Neural cell (in vitro differentiated cells): ENCODE results near the gene CDCP1. TPM values are rescaled to one million over a fixed set of nuclear protein-coding genes. Genes with fewer than 3 reads are reported as not detected.

Source experiments
- H2AFZ ChIP-seq: fragments of 200-600, 300-800 bp; sonication (generic), shearing (Covaris generic); 2 replicates; pipeline ENCODE4 v1.6.0; 2014; ENCODE audit warnings: low read depth, mild to moderate bottlenecking, antibody characterized with exemption, low read length, moderate library complexity
- H3F3A ChIP-seq: fragments of 200-600 bp; shearing (Covaris generic); 2 replicates; pipeline ENCODE4 v1.6.1; 2016; ENCODE audit warnings: mild to moderate bottlenecking, moderate library complexity, mixed read lengths, antibody characterized with exemption, low read length; ENCODE audit not compliant: insufficient read depth, poor library complexity, severe bottlenecking
- H3K27ac ChIP-seq: fragments of 200-600, 300-800 bp; sonication (generic), shearing (Covaris generic); 2 replicates; pipeline ENCODE4 v1.5.1; 2014; ENCODE audit warnings: mild to moderate bottlenecking, low read length, moderate library complexity
- H3K27me3 ChIP-seq: fragments of 300-800, 200-600 bp; sonication (generic), shearing (Covaris generic); 2 replicates; pipeline ENCODE4 v1.6.0; 2014; ENCODE audit warnings: mild to moderate bottlenecking, low read depth, low read length, moderate library complexity; ENCODE audit not compliant: insufficient read depth
- H3K36me3 ChIP-seq: fragments of 300-800, 200-600 bp; sonication (generic), shearing (Covaris generic); 2 replicates; pipeline ENCODE4 v1.5.1; 2014; ENCODE audit warnings: mild to moderate bottlenecking, antibody characterized with exemption, low read length, moderate library complexity; ENCODE audit not compliant: insufficient read depth
- H3K4me2 ChIP-seq: fragments of 300-800, 200-600 bp; sonication (generic), shearing (Covaris generic); 2 replicates; pipeline ENCODE4 v1.6.0; 2014; ENCODE audit warnings: mild to moderate bottlenecking, low read length
- H3K4me3 ChIP-seq: fragments of 300-800, 200-600 bp; sonication (generic), shearing (Covaris generic); 2 replicates; pipeline ENCODE4 v1.5.1; 2014; ENCODE audit warnings: mild to moderate bottlenecking, low read length, moderate library complexity
- H3K79me2 ChIP-seq: fragments of 200-600 bp; shearing (Covaris generic); replicated peaks from 2 replicates; pipeline ENCODE4 v1.6.0; 2014; ENCODE audit warnings: mild to moderate bottlenecking, low read length, moderate library complexity; ENCODE audit not compliant: insufficient read depth
- H3K9ac ChIP-seq: fragments of 300-800, 200-600 bp; sonication (generic), shearing (Covaris generic); 2 replicates; pipeline ENCODE4 v1.6.1; 2016; ENCODE audit warnings: mild to moderate bottlenecking, low read length, mixed read lengths
- H3K9me2 ChIP-seq: fragments of 200-600 bp; shearing (Covaris generic); 2 replicates; pipeline ENCODE4 v1.6.1; 2016; ENCODE audit warnings: mild to moderate bottlenecking, low read length, mixed read lengths; ENCODE audit not compliant: insufficient read depth
- H3K9me3 ChIP-seq: fragments of 200-600, 300-800 bp; sonication (generic), shearing (Covaris generic); 2 replicates; pipeline ENCODE4 v1.6.1; 2016; ENCODE audit warnings: mild to moderate bottlenecking, mixed run types, low read length, moderate library complexity, mixed read lengths
- H4K20me1 ChIP-seq: fragments of 200-600 bp; shearing (Covaris generic); 2 replicates; pipeline ENCODE4 v1.6.1; 2016; ENCODE audit warnings: mild to moderate bottlenecking, mixed run types; ENCODE audit not compliant: insufficient read depth
- EP300 ChIP-seq: fragments of 450-650 bp; conservative IDR thresholded peaks from 2 replicates; pipeline ENCODE4 v1.6.1; 2014; ENCODE audit warnings: antibody characterized with exemption, mild to moderate bottlenecking, moderate library complexity; ENCODE audit not compliant: poor library complexity, severe bottlenecking
- EZH2 ChIP-seq: fragments of 200-600, 300-800 bp; shearing (Covaris generic), sonication (generic); IDR thresholded peaks from 2 replicates; pipeline ENCODE4 v1.6.1; 2014; ENCODE audit warnings: antibody characterized with exemption, low read length, borderline replicate concordance, mild to moderate bottlenecking; ENCODE audit not compliant: insufficient read depth, poor library complexity, severe bottlenecking
- MXI1 ChIP-seq: fragments of 450-650 bp; conservative IDR thresholded peaks from 2 replicates; pipeline ENCODE4 v1.6.1; 2014; ENCODE audit warnings: antibody characterized with exemption, mild to moderate bottlenecking; ENCODE audit not compliant: poor library complexity, severe bottlenecking
- POLR2AphosphoS5 ChIP-seq: IDR thresholded peaks from 2 replicates; pipeline ENCODE4 v1.6.1; 2012
- RAD21 ChIP-seq: fragments of 450-650 bp; conservative IDR thresholded peaks from 2 replicates; pipeline ENCODE4 v1.6.1; 2014; ENCODE audit warnings: antibody characterized with exemption, mild to moderate bottlenecking, moderate library complexity
- SMC3 ChIP-seq: fragments of 450-650 bp; conservative IDR thresholded peaks from 2 replicates; pipeline ENCODE4 v1.6.1; 2014; ENCODE audit warnings: antibody characterized with exemption, mild to moderate bottlenecking, moderate library complexity; ENCODE audit not compliant: poor library complexity
- TAF1 ChIP-seq: IDR thresholded peaks from 2 replicates; pipeline ENCODE4 v1.6.1; 2012; ENCODE audit warnings: low read depth
- polyA plus RNA-seq: library from polyadenylated mRNA; depleted of rRNA; stranded (reverse); fragments of >200 nt; gene quantifications from 2 replicates; pipeline ENCODE4 v1.2.3, GENCODE V29; 2014
- TF ChIP-seq, protein P1 (sequence below): fragments of 450-650 bp; IDR thresholded peaks from 2 replicates; pipeline ENCODE4 v1.5.1; 2014; ENCODE audit warnings: antibody characterized with exemption, mild to moderate bottlenecking, moderate library complexity; ENCODE audit not compliant: poor library complexity, severe bottlenecking
- TF ChIP-seq, protein P2 (sequence below): IDR thresholded peaks from 2 replicates; pipeline ENCODE4 v1.6.1; 2012; ENCODE audit warnings: borderline replicate concordance

The CDCP1 gene
- polyA plus RNA-seq, 1 donor from 2014 or later = not detected

DNA sequence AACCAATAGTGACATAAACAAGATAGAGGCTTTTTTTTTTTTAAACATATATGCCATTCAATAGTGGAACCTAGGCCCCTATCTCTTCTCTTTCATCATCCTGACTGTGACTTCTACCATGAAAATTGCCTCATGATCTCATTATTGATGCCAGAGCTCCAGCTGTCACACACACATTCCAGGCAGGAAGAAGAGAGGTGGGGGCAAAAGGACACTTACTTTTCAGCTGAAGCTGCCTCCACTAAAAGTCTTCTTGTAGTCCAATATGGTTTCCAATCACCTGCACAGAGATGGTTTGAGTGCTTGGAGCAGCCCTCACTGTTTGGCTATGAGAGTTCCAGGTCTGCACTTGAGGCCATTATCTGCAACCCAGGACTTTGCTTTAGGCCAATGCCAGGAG, 75.1 kb downstream of the CDCP1 start:
- Histone ChIP-seq H2AFZ (no peak overlapping the region), H3K27ac (no peak overlapping the region), H3K79me2 (no peaks in the 10 kb centered on the region), H3K9ac (no peak overlapping the region), H3K9me2 (no peaks in the 10 kb centered on the region), H3K4me3 (no peak overlapping the region), H3K36me3 (no peaks in the 10 kb centered on the region), H3K4me2 (no peak overlapping the region), H3F3A (no peaks in the 10 kb centered on the region), H3K27me3 (no peaks in the 10 kb centered on the region), H3K9me3 (no peaks in the 10 kb centered on the region), H4K20me1 (no peaks in the 10 kb centered on the region)
- TF ChIP-seq TAF1 = no peak
- TF ChIP-seq SMC3 = no peak
- TF ChIP-seq POLR2AphosphoS5 = no peak
- TF ChIP-seq, protein P1, sequence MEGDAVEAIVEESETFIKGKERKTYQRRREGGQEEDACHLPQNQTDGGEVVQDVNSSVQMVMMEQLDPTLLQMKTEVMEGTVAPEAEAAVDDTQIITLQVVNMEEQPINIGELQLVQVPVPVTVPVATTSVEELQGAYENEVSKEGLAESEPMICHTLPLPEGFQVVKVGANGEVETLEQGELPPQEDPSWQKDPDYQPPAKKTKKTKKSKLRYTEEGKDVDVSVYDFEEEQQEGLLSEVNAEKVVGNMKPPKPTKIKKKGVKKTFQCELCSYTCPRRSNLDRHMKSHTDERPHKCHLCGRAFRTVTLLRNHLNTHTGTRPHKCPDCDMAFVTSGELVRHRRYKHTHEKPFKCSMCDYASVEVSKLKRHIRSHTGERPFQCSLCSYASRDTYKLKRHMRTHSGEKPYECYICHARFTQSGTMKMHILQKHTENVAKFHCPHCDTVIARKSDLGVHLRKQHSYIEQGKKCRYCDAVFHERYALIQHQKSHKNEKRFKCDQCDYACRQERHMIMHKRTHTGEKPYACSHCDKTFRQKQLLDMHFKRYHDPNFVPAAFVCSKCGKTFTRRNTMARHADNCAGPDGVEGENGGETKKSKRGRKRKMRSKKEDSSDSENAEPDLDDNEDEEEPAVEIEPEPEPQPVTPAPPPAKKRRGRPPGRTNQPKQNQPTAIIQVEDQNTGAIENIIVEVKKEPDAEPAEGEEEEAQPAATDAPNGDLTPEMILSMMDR = no peak
- TF ChIP-seq, protein P2, sequence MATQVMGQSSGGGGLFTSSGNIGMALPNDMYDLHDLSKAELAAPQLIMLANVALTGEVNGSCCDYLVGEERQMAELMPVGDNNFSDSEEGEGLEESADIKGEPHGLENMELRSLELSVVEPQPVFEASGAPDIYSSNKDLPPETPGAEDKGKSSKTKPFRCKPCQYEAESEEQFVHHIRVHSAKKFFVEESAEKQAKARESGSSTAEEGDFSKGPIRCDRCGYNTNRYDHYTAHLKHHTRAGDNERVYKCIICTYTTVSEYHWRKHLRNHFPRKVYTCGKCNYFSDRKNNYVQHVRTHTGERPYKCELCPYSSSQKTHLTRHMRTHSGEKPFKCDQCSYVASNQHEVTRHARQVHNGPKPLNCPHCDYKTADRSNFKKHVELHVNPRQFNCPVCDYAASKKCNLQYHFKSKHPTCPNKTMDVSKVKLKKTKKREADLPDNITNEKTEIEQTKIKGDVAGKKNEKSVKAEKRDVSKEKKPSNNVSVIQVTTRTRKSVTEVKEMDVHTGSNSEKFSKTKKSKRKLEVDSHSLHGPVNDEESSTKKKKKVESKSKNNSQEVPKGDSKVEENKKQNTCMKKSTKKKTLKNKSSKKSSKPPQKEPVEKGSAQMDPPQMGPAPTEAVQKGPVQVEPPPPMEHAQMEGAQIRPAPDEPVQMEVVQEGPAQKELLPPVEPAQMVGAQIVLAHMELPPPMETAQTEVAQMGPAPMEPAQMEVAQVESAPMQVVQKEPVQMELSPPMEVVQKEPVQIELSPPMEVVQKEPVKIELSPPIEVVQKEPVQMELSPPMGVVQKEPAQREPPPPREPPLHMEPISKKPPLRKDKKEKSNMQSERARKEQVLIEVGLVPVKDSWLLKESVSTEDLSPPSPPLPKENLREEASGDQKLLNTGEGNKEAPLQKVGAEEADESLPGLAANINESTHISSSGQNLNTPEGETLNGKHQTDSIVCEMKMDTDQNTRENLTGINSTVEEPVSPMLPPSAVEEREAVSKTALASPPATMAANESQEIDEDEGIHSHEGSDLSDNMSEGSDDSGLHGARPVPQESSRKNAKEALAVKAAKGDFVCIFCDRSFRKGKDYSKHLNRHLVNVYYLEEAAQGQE = no peak
- TF ChIP-seq MXI1 = no peak
- no peak for TF ChIP-seq EP300
- TF ChIP-seq EZH2 = no peak
- TF ChIP-seq RAD21 = no peak

DNA sequence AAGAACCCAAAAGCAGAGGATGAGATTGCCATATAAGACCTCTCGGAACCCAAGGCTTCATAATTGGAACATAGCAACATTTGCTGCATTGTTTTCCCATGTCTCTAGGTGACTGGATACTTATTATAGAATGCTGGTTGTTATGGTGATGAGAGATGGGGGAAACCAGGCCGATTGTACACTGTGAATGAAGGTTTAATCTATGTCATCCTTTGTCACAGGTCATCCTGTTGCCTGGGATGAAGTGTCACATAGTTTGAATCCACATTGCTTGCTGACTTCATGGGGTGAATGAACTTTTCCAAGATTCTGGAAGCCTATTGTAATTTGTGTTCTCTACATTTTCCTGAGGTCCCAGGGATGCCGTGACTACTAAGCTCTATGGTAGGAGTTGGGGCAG, 78.2 kb downstream of the CDCP1 start:
- Histone ChIP-seq H3K27me3 (no peaks in the 10 kb centered on the region), H3K4me2 (no peak overlapping the region), H3K4me3 (no peak overlapping the region), H4K20me1 (no peaks in the 10 kb centered on the region), H3K9me3 (no peaks in the 10 kb centered on the region), H3K27ac (no peak overlapping the region), H3K36me3 (no peaks in the 10 kb centered on the region), H3K79me2 (no peaks in the 10 kb centered on the region), H2AFZ (no peak overlapping the region), H3F3A (no peaks in the 10 kb centered on the region), H3K9ac (no peak overlapping the region), H3K9me2 (no peaks in the 10 kb centered on the region)
- TF ChIP-seq TAF1 (no peak), EP300 (peak; percentile 42), POLR2AphosphoS5 (no peak)

DNA sequence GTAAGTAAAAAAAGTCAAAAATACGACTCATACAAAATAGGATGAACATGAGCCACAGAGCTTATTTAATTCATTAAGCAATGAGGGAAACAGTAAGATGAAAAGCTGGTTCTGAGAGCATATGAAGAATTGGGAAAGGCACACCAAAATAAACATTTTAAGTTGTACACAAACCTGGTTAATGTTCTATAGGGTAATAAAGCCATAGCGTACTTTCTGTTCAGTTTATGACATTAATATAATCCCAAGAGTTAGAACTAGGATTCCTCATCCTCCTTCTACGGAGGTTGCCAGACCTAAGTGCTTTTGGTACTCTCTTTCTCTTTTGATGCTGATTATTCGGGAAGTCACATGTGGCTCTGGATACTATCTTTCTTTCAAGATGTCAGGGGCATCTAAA, 78.7 kb downstream of the CDCP1 start:
- Histone ChIP-seq H3K4me2 (no peak overlapping the region), H2AFZ (no peak overlapping the region), H3K9me3 (no peaks in the 10 kb centered on the region), H3K9me2 (no peaks in the 10 kb centered on the region), H3K4me3 (no peak overlapping the region), H4K20me1 (no peaks in the 10 kb centered on the region), H3F3A (no peaks in the 10 kb centered on the region), H3K27ac (peak overlapping the region; percentile 8), H3K36me3 (no peaks in the 10 kb centered on the region), H3K27me3 (no peaks in the 10 kb centered on the region), H3K9ac (no peak overlapping the region), H3K79me2 (no peaks in the 10 kb centered on the region)
- TF ChIP-seq RAD21 = no peak
- TF ChIP-seq MXI1 = no peak
- no peak for TF ChIP-seq EZH2
- no peak for TF ChIP-seq TAF1
- TF ChIP-seq POLR2AphosphoS5 = no peak
- TF ChIP-seq EP300 = no peak
- no peak for TF ChIP-seq SMC3
- TF ChIP-seq, protein P1 = no peak
- TF ChIP-seq, protein P2 = no peak
